HepG2 (cell line): Measurements from ENCODE around the gene CCL17. TPM values are rescaled to one million over a fixed set of nuclear protein-coding genes. Genes with fewer than 3 reads are reported as not detected.

Source experiments
- BRD4 ChIP-seq: sonication (generic); formaldehyde crosslinking; IDR thresholded peaks from 2 replicates; pipeline ENCODE4 v1.4.0; 2020; ENCODE audit warnings: missing genetic modification reagents
- DBP ChIP-seq: sonication (generic); formaldehyde crosslinking; IDR thresholded peaks from 2 replicates; pipeline ENCODE4 v1.4.0; 2020; ENCODE audit warnings: missing genetic modification reagents; ENCODE audit errors: not compliant biosample characterization
- HNF1A ChIP-seq, 2 experiments: sonication (generic) in 1 of 2; formaldehyde crosslinking in 1 of 2; IDR thresholded peaks; 2 replicates each; pipeline versions ENCODE4 v1.4.0 to v1.6.1; 2016 to 2020; ENCODE audit warnings: borderline replicate concordance in 1 of 2, low read depth in 1 of 2, mild to moderate bottlenecking in 1 of 2, missing genetic modification reagents in 1 of 2
- KDM1A ChIP-seq: IDR thresholded peaks from 2 replicates; pipeline ENCODE4 v1.6.1; 2016; ENCODE audit warnings: missing compliant biosample characterization
- KDM2A ChIP-seq: sonication (generic); formaldehyde crosslinking; IDR thresholded peaks from 2 replicates; pipeline ENCODE4 v1.4.0; 2020; ENCODE audit warnings: low read depth, missing genetic modification reagents, borderline replicate concordance
- KLF11 ChIP-seq: IDR thresholded peaks from 2 replicates; pipeline ENCODE4 v1.6.1; 2016; ENCODE audit warnings: missing compliant biosample characterization
- MAFK ChIP-seq, 2 experiments: IDR thresholded peaks in 1 of 2; conservative IDR thresholded peaks in 1 of 2; 2 replicates each; pipeline ENCODE4 v1.6.1; 2011; ENCODE audit warnings: improper control_type of control experiment in 2 of 2, low read length in 2 of 2
- MTERF4 ChIP-seq: sonication (generic); formaldehyde crosslinking; IDR thresholded peaks from 2 replicates; pipeline ENCODE4 v1.8.0; 2023; ENCODE audit warnings: mild to moderate bottlenecking, missing genetic modification reagents
- NCOR1 ChIP-seq: fragments of 200-600 bp; sonication (generic); IDR thresholded peaks from 2 replicates; pipeline ENCODE4 v1.7.0; 2017; ENCODE audit warnings: antibody characterized with exemption, low read length, borderline replicate concordance
- PHF5A ChIP-seq: IDR thresholded peaks from one replicate; pipeline ENCODE4 v1.6.1; 2018; ENCODE audit warnings: low read depth, missing genetic modification reagents; ENCODE audit not compliant: unreplicated experiment
- SMAD3 ChIP-seq: sonication (generic); formaldehyde crosslinking; IDR thresholded peaks from 2 replicates; pipeline ENCODE4 v1.4.0; 2020; ENCODE audit warnings: missing genetic modification reagents
- TARDBP ChIP-seq: sonication (generic); formaldehyde crosslinking; IDR thresholded peaks from 2 replicates; pipeline ENCODE4 v1.8.0; 2022; ENCODE audit warnings: mild to moderate bottlenecking, missing genetic modification reagents
- ZKSCAN8 ChIP-seq: IDR thresholded peaks from 2 replicates; pipeline ENCODE4 v1.6.1; 2016; ENCODE audit warnings: borderline replicate concordance, missing genetic modification reagents, missing compliant biosample characterization
- ZNF282 ChIP-seq: fragments of 450-650 bp; IDR thresholded peaks from 2 replicates; pipeline ENCODE4 v1.6.1; 2018; ENCODE audit not compliant: partially characterized antibody
- ZNF619 ChIP-seq: sonication (generic); formaldehyde crosslinking; IDR thresholded peaks from 2 replicates; pipeline ENCODE4 v1.4.0; 2020; ENCODE audit warnings: mild to moderate bottlenecking, missing genetic modification reagents
- ZSCAN29 ChIP-seq: sonication (generic); formaldehyde crosslinking; conservative IDR thresholded peaks from 2 replicates; pipeline ENCODE4 v1.4.0; 2020; ENCODE audit warnings: mild to moderate bottlenecking, missing genetic modification reagents
- polyA plus RNA-seq, 8 experiments: library from polyadenylated mRNA; depleted of rRNA in 3 of 8; stranded (reverse) in 7 of 8; unstranded in 1 of 8; fragments of >200 nt; fragmentation: Illumina TruSeq in 4 of 8; extraction: Trizol in 4 of 8; gene quantifications; 2 replicates each; pipeline versions ENCODE4 v1.2.1 to v1.2.3, GENCODE V29; 2011 to 2016; ENCODE audit warnings: low read depth in 4 of 8, missing spikeins in 1 of 8, mixed read lengths in 1 of 8; ENCODE audit not compliant: insufficient read depth in 1 of 8
- total RNA-seq, 5 experiments: library from RNA; depleted of rRNA; stranded (reverse); fragments of >200 nt; fragmentation: Illumina TruSeq; extraction: Trizol; gene quantifications; 2 replicates each; pipeline ENCODE4 v1.2.3, GENCODE V29; 2016; ENCODE audit warnings: low read depth in 1 of 5
- TF ChIP-seq, protein P1 (sequence below): sonication (generic); formaldehyde crosslinking; IDR thresholded peaks from 2 replicates; pipeline ENCODE4 v1.8.0; 2022; ENCODE audit warnings: missing genetic modification reagents, mild to moderate bottlenecking, moderate library complexity, borderline replicate concordance
- TF ChIP-seq, protein P2 (sequence below): IDR thresholded peaks from 2 replicates; pipeline ENCODE4 v1.6.1; 2018; ENCODE audit warnings: missing genetic modification reagents, mild to moderate bottlenecking, missing compliant biosample characterization

Gene CCL17
- total and polyA plus RNA-seq, 2 of the 13 experiments (the other 11 are each of a cell fraction or from before 2014, with no cell fraction given), result not detected

DNA sequence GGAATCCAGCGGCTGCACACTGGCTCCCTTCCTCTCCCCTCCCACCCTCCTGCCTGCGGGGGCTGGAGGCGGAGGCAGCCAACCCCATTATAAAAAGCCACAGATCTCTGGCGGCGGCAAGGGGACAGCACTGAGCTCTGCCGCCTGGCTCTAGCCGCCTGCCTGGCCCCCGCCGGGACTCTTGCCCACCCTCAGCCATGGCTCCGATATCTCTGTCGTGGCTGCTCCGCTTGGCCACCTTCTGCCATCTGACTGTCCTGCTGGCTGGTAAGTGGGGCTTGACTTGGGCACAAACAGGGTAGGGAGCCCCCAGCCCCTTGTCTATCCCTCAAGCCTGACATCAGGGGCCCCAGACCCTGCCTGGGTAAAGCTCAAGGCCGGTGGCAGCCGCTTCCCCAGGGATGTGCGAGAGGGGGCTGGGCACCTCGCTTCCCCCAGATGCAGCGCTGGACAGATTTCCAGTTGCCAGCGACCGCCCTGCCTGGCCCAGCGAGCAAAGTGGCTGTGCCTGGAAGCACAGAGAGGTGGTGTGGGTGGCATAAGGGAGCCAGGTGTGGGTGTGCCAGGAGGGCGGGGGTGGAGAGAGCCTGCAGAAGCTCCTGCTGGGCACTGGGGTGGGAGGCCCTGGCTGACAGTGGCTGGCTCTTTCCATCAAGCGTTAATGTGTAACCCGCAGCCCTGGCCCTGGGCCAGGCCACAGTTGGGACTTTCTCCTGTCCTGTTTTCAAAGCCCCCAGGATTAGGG is 32.0 kb upstream of the CCL17 start, which contains the start of gene CX3CL1 (continued):
- TF ChIP-seq HNF1A (IDR thresholded peaks at IDR 0.05; ENCODE audit: low read depth) (peak; percentile 98), HNF1A (CRISPR knock-in tag; IDR thresholded peaks at IDR 0.05; ENCODE audit: borderline replicate concordance) (peak; percentile 99), KLF11 (CRISPR knock-in tag) (no peak), TARDBP (no peak; the same call in none of the 2 replicates), BRD4 (CRISPR knock-in tag) (no peak; the same call in 1 of the 2 replicates), KDM1A (no peak), PHF5A (CRISPR knock-in tag) (peak; percentile 25), MTERF4 (CRISPR knock-in tag) (peak; percentile 80), ZNF619 (no peak), KDM2A (peak; percentile 89), DBP (CRISPR knock-in tag) (no peak), MAFK (conservative IDR thresholded peaks at IDR 0.05 in 1 of 2, IDR thresholded peaks at IDR 0.05 in 1 of 2; ENCODE audit: low read length in 2 of 2) (no peak; a peak in 1 of 4 replicates), NCOR1 (peak; percentile 97), ZSCAN29 (CRISPR knock-in tag) (peak; percentile 84), ZNF282 (no peak), SMAD3 (CRISPR knock-in tag) (peak; percentile 98; the same call in 1 of the 2 replicates), ZKSCAN8 (CRISPR knock-in tag) (peak; percentile 83; the same call in 1 of the 2 replicates)
- TF ChIP-seq, protein P1, sequence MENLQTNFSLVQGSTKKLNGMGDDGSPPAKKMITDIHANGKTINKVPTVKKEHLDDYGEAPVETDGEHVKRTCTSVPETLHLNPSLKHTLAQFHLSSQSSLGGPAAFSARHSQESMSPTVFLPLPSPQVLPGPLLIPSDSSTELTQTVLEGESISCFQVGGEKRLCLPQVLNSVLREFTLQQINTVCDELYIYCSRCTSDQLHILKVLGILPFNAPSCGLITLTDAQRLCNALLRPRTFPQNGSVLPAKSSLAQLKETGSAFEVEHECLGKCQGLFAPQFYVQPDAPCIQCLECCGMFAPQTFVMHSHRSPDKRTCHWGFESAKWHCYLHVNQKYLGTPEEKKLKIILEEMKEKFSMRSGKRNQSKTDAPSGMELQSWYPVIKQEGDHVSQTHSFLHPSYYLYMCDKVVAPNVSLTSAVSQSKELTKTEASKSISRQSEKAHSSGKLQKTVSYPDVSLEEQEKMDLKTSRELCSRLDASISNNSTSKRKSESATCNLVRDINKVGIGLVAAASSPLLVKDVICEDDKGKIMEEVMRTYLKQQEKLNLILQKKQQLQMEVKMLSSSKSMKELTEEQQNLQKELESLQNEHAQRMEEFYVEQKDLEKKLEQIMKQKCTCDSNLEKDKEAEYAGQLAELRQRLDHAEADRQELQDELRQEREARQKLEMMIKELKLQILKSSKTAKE (CRISPR knock-in tag), result peak; percentile 96; the same call in 1 of the 2 replicates
- TF ChIP-seq, protein P2, sequence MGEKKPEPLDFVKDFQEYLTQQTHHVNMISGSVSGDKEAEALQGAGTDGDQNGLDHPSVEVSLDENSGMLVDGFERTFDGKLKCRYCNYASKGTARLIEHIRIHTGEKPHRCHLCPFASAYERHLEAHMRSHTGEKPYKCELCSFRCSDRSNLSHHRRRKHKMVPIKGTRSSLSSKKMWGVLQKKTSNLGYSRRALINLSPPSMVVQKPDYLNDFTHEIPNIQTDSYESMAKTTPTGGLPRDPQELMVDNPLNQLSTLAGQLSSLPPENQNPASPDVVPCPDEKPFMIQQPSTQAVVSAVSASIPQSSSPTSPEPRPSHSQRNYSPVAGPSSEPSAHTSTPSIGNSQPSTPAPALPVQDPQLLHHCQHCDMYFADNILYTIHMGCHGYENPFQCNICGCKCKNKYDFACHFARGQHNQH (CRISPR knock-in tag), result peak; percentile 95
